HepG2 (cell line): ENCODE data around the gene TMTC4. TPM values are rescaled to one million over a fixed set of nuclear protein-coding genes. Genes with fewer than 3 reads are reported as not detected.

Experiments used
- ATAC-seq: fragments of 200-7000 bp; cut with Tn5 transposase; 3 replicates; pipeline ENCODE4 v1.9.1; 2020; ENCODE audit warnings: mild to moderate bottlenecking, moderate library complexity
- BruUV-seq: library from RNA; stranded (reverse); fragments of 400-500 nt; replicated peaks from 2 replicates; lab custom pipeline; 2021; lab: Mats Ljungman, UMichigan
- CTCF ChIA-PET: fragments of 300-600 bp; formaldehyde crosslinking; extraction: SDS; loops from one replicate; lab custom pipeline; 2021; ENCODE audit warnings: low total read pairs, inconsistent platforms, low intra/inter-chr PET ratio; lab: Yijun Ruan, JAX
- POLR2A ChIA-PET: fragments of 350-600 bp; sonication (Branson Sonifier 250); formaldehyde crosslinking; loops from one replicate; lab custom pipeline; 2020; ENCODE audit warnings: antibody characterized with exemption, inconsistent platforms; lab: Yijun Ruan, JAX
- DNase-seq: peaks from one replicate; pipeline ENCODE4 v3.0.0-alpha.2; 2015; ENCODE audit warnings: low spot score
- FAIRE-seq: peaks from 3 replicates; lab custom pipeline; 2011; peaks lifted over from hg19 to GRCh38; lab: Jason Lieb, UNC
- H2AFZ ChIP-seq: one replicate; pipeline ENCODE4 v1.6.1; 2011; ENCODE audit warnings: low read length, inconsistent platforms
- H3K27ac ChIP-seq: fragments of 300-600 bp; 3 replicates; pipeline ENCODE4 v1.8.0; 2011; ENCODE audit warnings: mixed run types, mild to moderate bottlenecking, mixed read lengths, low read length, inconsistent platforms; ENCODE audit not compliant: insufficient read depth; ENCODE audit errors: extremely low read length
- H3K27me3 ChIP-seq, 2 experiments: fragments of 200-600 bp in 1 of 2; 2 replicates in 1 of 2; 3 replicates in 1 of 2; pipeline versions ENCODE4 v1.6.0 to v1.8.0; 2011; ENCODE audit warnings: low read length in 2 of 2, mild to moderate bottlenecking in 2 of 2, moderate library complexity in 2 of 2, inconsistent platforms in 1 of 2; ENCODE audit not compliant: insufficient read depth in 2 of 2, control insufficient read depth in 1 of 2
- H3K36me3 ChIP-seq, 2 experiments: fragments of 200-600 bp in 1 of 2; replicated peaks in 1 of 2; 2 replicates in 1 of 2; 3 replicates in 1 of 2; pipeline versions ENCODE4 v1.5.1 to v1.8.0; 2011; ENCODE audit warnings: low read length in 2 of 2, inconsistent platforms in 1 of 2; ENCODE audit not compliant: insufficient read depth in 2 of 2, control insufficient read depth in 1 of 2
- H3K4me1 ChIP-seq: 2 replicates; pipeline ENCODE4 v1.5.1; 2012; ENCODE audit warnings: low read length, inconsistent platforms; ENCODE audit not compliant: insufficient read depth
- H3K4me2 ChIP-seq: 2 replicates; pipeline ENCODE4 v1.6.0; 2011; ENCODE audit warnings: low read depth, low read length, inconsistent platforms
- H3K4me3 ChIP-seq, 3 experiments: fragments of 200-600 bp in 1 of 3; sonication (generic), shearing (Covaris generic) in 1 of 3; replicated peaks in 1 of 3; 2 replicates each; pipeline ENCODE4 v1.5.1; 2011 to 2016; ENCODE audit warnings: low read length in 3 of 3, inconsistent platforms in 2 of 3, low read depth in 2 of 3, mild to moderate bottlenecking in 2 of 3, control low read depth in 1 of 3, mixed read lengths in 1 of 3; ENCODE audit not compliant: insufficient read depth in 1 of 3
- H3K79me2 ChIP-seq: one replicate; pipeline ENCODE4 v1.6.1; 2011; ENCODE audit warnings: low read length, inconsistent platforms; ENCODE audit not compliant: insufficient read depth
- H3K9ac ChIP-seq: 2 replicates; pipeline ENCODE4 v1.6.0; 2011; ENCODE audit warnings: mild to moderate bottlenecking, low read depth, low read length, inconsistent platforms; ENCODE audit not compliant: insufficient read depth
- H3K9me3 ChIP-seq: 2 replicates; pipeline ENCODE4 v1.5.1; 2012; ENCODE audit warnings: mild to moderate bottlenecking, low read length
- H4K20me1 ChIP-seq: 2 replicates; pipeline ENCODE4 v1.6.0; 2011; ENCODE audit warnings: inconsistent platforms, mild to moderate bottlenecking, low read length, moderate library complexity; ENCODE audit not compliant: insufficient read depth
- DNMT3B ChIP-seq: conservative IDR thresholded peaks from 2 replicates; pipeline ENCODE4 v1.6.1; 2016; ENCODE audit warnings: missing biosample characterization, control low read depth
- SRSF9 ChIP-seq: fragments of 200-400 bp; formaldehyde crosslinking; IDR thresholded peaks from 2 replicates; pipeline ENCODE4 v1.6.1; 2018; ENCODE audit warnings: borderline replicate concordance, mild to moderate bottlenecking, low read depth, low read length; ENCODE audit not compliant: insufficient read depth, poor library complexity, severe bottlenecking
- XBP1 ChIP-seq: sonication (generic); formaldehyde crosslinking; IDR thresholded peaks from 2 replicates; pipeline ENCODE4 v1.5.0; 2020; ENCODE audit warnings: missing genetic modification reagents
- ZNF563 ChIP-seq: sonication (generic); formaldehyde crosslinking; IDR thresholded peaks from 2 replicates; pipeline ENCODE4 v1.8.0; 2022; ENCODE audit warnings: mild to moderate bottlenecking, moderate library complexity, missing genetic modification reagents
- WGBS: methylation state at CpG from one replicate; pipeline ENCODE4 v1.1.6; 2017; ENCODE audit warnings: low lambda C conversion rate; 5-methylcytosine and 5-hydroxymethylcytosine counted together
- in situ Hi-C: cut with HindIII; loops from 2 replicates; pipeline ENCODE4 v1.10.0; 2017; ENCODE audit warnings: low pct_unique_long_range_greater_than_20kb; ENCODE audit not compliant: extremely low pct_ligation_motif_present
- intact Hi-C: fragments of 100-400 bp; cut with micrococcal nuclease; formaldehyde crosslinking; loops from one replicate; pipeline ENCODE4 v1.10.0; 2022; ENCODE audit not compliant: unreplicated experiment
- polyA plus RNA-seq, 8 experiments: library from polyadenylated mRNA; depleted of rRNA in 3 of 8; stranded (reverse) in 7 of 8; unstranded in 1 of 8; fragments of >200 nt; fragmentation: Illumina TruSeq in 4 of 8; extraction: Trizol in 4 of 8; gene quantifications; 2 replicates each; pipeline versions ENCODE4 v1.2.1 to v1.2.3, GENCODE V29; 2011 to 2016; ENCODE audit warnings: low read depth in 4 of 8, missing spikeins in 1 of 8, mixed read lengths in 1 of 8; ENCODE audit not compliant: insufficient read depth in 1 of 8
- total RNA-seq, 5 experiments: library from RNA; depleted of rRNA; stranded (reverse); fragments of >200 nt; fragmentation: Illumina TruSeq; extraction: Trizol; gene quantifications; 2 replicates each; pipeline ENCODE4 v1.2.3, GENCODE V29; 2016; ENCODE audit warnings: low read depth in 1 of 5
- TF ChIP-seq, protein P1 (sequence below): sonication (generic); formaldehyde crosslinking; IDR thresholded peaks from 2 replicates; pipeline ENCODE4 v1.5.0; 2020; ENCODE audit warnings: mild to moderate bottlenecking, missing genetic modification reagents, moderate library complexity
- TF ChIP-seq, protein P2 (sequence below): sonication (generic); formaldehyde crosslinking; IDR thresholded peaks from 2 replicates; pipeline ENCODE4 v1.4.0; 2020; ENCODE audit warnings: missing genetic modification reagents
- TF ChIP-seq, protein P3 (sequence below): sonication (generic); formaldehyde crosslinking; IDR thresholded peaks from 2 replicates; pipeline ENCODE4 v1.4.0; 2020; ENCODE audit warnings: missing genetic modification reagents, mild to moderate bottlenecking, borderline replicate concordance

TMTC4 gene
- total and polyA plus RNA-seq, 2 of the 13 experiments (the other 11 are each of a cell fraction or from before 2014, with no cell fraction given), result 16.0 to 22.6 TPM

DNA sequence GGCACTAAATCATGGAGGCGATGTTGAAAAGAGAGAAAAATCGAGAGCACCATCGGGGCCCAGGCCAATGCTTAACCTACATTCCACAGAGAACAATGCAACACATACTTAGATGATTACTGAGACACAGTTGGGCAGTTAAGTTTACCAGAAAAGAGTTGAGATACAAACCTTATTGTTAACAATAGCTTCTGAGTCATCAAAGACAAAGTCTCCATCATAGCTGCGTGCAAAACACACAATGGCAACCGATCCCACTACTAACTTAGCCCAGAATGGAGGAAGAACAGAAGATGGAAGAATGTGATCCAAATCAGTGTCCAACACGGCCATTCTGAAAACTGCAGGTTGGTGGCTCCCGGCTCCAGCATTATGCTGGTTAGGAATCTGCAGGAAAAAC lies 6.2 kb downstream of the TMTC4 start:
- no peak overlapping the region for H3K4me2 ChIP-seq
- H3K9ac ChIP-seq, result no peak overlapping the region
- WGBS, result 96% methylated on average over 7 of the region's 7 CpGs
- no peaks in the 10 kb centered on the region for H3K9me3 ChIP-seq
- intact Hi-C loops (no loop called here), in situ Hi-C loops (no loop called here)
- peaks cover 7% of the 10 kb centered on the region for H3K79me2 ChIP-seq
- ATAC-seq (no peak), FAIRE-seq (no peak), DNase-seq (no peak)
- H3K4me3 ChIP-seq, result no peak overlapping the region
- no peaks in the 10 kb centered on the region for H3K27me3 ChIP-seq
- H3K4me1 ChIP-seq, result peaks cover 23% of the 10 kb centered on the region
- peaks cover 10% of the 10 kb centered on the region for H4K20me1 ChIP-seq
- no peak for TF ChIP-seq XBP1 (CRISPR knock-in tag)
- TF ChIP-seq, protein P1, sequence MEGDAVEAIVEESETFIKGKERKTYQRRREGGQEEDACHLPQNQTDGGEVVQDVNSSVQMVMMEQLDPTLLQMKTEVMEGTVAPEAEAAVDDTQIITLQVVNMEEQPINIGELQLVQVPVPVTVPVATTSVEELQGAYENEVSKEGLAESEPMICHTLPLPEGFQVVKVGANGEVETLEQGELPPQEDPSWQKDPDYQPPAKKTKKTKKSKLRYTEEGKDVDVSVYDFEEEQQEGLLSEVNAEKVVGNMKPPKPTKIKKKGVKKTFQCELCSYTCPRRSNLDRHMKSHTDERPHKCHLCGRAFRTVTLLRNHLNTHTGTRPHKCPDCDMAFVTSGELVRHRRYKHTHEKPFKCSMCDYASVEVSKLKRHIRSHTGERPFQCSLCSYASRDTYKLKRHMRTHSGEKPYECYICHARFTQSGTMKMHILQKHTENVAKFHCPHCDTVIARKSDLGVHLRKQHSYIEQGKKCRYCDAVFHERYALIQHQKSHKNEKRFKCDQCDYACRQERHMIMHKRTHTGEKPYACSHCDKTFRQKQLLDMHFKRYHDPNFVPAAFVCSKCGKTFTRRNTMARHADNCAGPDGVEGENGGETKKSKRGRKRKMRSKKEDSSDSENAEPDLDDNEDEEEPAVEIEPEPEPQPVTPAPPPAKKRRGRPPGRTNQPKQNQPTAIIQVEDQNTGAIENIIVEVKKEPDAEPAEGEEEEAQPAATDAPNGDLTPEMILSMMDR (CRISPR knock-in tag), result no peak
- TF ChIP-seq DNMT3B (CRISPR knock-in tag), result no peak
- peaks cover 15 to 60% of the 10 kb centered on the region in 2 experiments; a peak in 4 of 5 replicates for H3K36me3 ChIP-seq
- no peak overlapping the region for H3K27ac ChIP-seq
- BruUV-seq, result no TSS peak
- H2AFZ ChIP-seq, result no peak overlapping the region
- ChIA-PET CTCF (no interaction called here), POLR2A (no interaction called here)

DNA sequence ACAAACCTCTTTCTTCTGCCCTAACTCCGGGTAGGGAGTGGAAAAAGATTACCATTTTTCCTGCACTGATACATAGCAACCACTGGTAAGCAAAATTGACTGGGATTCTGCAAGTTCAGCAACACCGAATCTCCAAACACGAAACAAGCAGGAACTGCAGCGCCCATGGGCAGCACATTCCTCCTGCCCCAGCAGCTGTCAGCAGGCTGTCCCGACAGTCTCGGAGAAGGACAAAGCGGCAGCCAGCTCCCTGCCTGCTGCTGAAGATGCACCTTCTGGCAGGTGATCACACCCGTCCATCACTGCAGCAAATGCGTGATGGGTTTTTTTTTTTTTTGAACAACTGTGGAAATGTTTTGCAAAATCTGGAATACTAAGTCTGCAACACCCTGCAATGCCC lies 6.7 kb downstream of the TMTC4 start:
- in situ Hi-C loops, result no loop called here
- ChIA-PET POLR2A (no interaction called here), CTCF (no interaction called here)
- ATAC-seq, result no peak
- no peak overlapping the region for H3K9ac ChIP-seq
- H3K4me1 ChIP-seq, result peaks cover 22% of the 10 kb centered on the region
- H3K9me3 ChIP-seq, result no peaks in the 10 kb centered on the region
- 97% methylated on average over 9 of the region's 9 CpGs for WGBS
- intact Hi-C loops, result no loop called here
- BruUV-seq, result no TSS peak
- H3K27ac ChIP-seq, result no peak overlapping the region
- no peak overlapping the region for H3K4me2 ChIP-seq
- peaks cover 15 to 64% of the 10 kb centered on the region in 2 experiments; a peak in 4 of 5 replicates for H3K36me3 ChIP-seq
- H4K20me1 ChIP-seq, result peaks cover 10% of the 10 kb centered on the region
- no peak overlapping the region for H2AFZ ChIP-seq
- no peak for FAIRE-seq
- no peak for DNase-seq
- H3K79me2 ChIP-seq, result peaks cover 7% of the 10 kb centered on the region
- no peak overlapping the region for H3K4me3 ChIP-seq
- H3K27me3 ChIP-seq, result no peaks in the 10 kb centered on the region
- TF ChIP-seq SRSF9 (no peak), ZNF563 (CRISPR knock-in tag) (no peak)
- TF ChIP-seq, protein P2, sequence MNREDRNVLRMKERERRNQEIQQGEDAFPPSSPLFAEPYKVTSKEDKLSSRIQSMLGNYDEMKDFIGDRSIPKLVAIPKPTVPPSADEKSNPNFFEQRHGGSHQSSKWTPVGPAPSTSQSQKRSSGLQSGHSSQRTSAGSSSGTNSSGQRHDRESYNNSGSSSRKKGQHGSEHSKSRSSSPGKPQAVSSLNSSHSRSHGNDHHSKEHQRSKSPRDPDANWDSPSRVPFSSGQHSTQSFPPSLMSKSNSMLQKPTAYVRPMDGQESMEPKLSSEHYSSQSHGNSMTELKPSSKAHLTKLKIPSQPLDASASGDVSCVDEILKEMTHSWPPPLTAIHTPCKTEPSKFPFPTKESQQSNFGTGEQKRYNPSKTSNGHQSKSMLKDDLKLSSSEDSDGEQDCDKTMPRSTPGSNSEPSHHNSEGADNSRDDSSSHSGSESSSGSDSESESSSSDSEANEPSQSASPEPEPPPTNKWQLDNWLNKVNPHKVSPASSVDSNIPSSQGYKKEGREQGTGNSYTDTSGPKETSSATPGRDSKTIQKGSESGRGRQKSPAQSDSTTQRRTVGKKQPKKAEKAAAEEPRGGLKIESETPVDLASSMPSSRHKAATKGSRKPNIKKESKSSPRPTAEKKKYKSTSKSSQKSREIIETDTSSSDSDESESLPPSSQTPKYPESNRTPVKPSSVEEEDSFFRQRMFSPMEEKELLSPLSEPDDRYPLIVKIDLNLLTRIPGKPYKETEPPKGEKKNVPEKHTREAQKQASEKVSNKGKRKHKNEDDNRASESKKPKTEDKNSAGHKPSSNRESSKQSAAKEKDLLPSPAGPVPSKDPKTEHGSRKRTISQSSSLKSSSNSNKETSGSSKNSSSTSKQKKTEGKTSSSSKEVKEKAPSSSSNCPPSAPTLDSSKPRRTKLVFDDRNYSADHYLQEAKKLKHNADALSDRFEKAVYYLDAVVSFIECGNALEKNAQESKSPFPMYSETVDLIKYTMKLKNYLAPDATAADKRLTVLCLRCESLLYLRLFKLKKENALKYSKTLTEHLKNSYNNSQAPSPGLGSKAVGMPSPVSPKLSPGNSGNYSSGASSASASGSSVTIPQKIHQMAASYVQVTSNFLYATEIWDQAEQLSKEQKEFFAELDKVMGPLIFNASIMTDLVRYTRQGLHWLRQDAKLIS (CRISPR knock-in tag), result no peak
- TF ChIP-seq, protein P3, sequence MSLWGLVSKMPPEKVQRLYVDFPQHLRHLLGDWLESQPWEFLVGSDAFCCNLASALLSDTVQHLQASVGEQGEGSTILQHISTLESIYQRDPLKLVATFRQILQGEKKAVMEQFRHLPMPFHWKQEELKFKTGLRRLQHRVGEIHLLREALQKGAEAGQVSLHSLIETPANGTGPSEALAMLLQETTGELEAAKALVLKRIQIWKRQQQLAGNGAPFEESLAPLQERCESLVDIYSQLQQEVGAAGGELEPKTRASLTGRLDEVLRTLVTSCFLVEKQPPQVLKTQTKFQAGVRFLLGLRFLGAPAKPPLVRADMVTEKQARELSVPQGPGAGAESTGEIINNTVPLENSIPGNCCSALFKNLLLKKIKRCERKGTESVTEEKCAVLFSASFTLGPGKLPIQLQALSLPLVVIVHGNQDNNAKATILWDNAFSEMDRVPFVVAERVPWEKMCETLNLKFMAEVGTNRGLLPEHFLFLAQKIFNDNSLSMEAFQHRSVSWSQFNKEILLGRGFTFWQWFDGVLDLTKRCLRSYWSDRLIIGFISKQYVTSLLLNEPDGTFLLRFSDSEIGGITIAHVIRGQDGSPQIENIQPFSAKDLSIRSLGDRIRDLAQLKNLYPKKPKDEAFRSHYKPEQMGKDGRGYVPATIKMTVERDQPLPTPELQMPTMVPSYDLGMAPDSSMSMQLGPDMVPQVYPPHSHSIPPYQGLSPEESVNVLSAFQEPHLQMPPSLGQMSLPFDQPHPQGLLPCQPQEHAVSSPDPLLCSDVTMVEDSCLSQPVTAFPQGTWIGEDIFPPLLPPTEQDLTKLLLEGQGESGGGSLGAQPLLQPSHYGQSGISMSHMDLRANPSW (CRISPR knock-in tag), result no peak
